Measurements from ENCODE around the gene PPEF1.

GRCh38 chrX:18725310-18725943 lies 18.0 kb downstream of the PPEF1 start:
- TF ChIP-seq KDM2B (CRISPR knock-in tag; IDR thresholded peaks at IDR 0.05) (no peak), CBX5 (IDR thresholded peaks at IDR 0.05; ENCODE audit: borderline replicate concordance, low read depth) (no peak), CTCF (IDR thresholded peaks at IDR 0.05 in 2 of 3, conservative IDR thresholded peaks at IDR 0.05 in 1 of 3; ENCODE audit: insufficient read depth in 2 of 3, low read depth in 1 of 3, low read length in 3 of 3) (no peak), RBM25 (IDR thresholded peaks at IDR 0.05; ENCODE audit: low read depth, low read length, severe bottlenecking) (no peak), SMC3 (conservative IDR thresholded peaks at IDR 0.05; ENCODE audit: insufficient read depth, low read depth, low read length) (no peak), BDP1 (IDR thresholded peaks at IDR 0.05; ENCODE audit: insufficient read depth, insufficient read length) (no peak), ZNF431 (CRISPR knock-in tag; IDR thresholded peaks at IDR 0.05) (no peak), CREBBP (IDR thresholded peaks at IDR 0.05; ENCODE audit: low read depth, low read length) (no peak), FIP1L1 (IDR thresholded peaks at IDR 0.05; ENCODE audit: low read depth, low read length, poor library complexity, severe bottlenecking) (no peak)
